ENCODE data around the gene MASP2.

- TF ChIP-seq POLR2A (IDR thresholded peaks at IDR 0.05; ENCODE audit: low read depth) (no peak), CTCF (IDR thresholded peaks at IDR 0.05) (no peak), EP300 (IDR thresholded peaks at IDR 0.05) (no peak)
Measured at GRCh38 chr1:11044849-11045427, 2.1 kb downstream of the MASP2 start.
